Measurements from ENCODE around the gene BAZ2B.

- TF ChIP-seq CTCF (IDR thresholded peaks at IDR 0.05 in 2 of 3, conservative IDR thresholded peaks at IDR 0.05 in 1 of 3; ENCODE audit: borderline replicate concordance in 1 of 3, insufficient read depth in 1 of 3, low read depth in 2 of 3, low read length in 2 of 3) = no peak
- TF ChIP-seq RAD21 (IDR thresholded peaks at IDR 0.05; ENCODE audit: low read depth) = no peak
- TF ChIP-seq ZNF274 (IDR thresholded peaks at IDR 0.05; ENCODE audit: low read depth, low read length) = no peak
- TF ChIP-seq POLR2A (IDR thresholded peaks at IDR 0.05; ENCODE audit: borderline replicate concordance, extremely low read depth, insufficient read depth, insufficient read length) = no peak
- TF ChIP-seq EZH2 (IDR thresholded peaks at IDR 0.05) = no peak
- TF ChIP-seq EGR1 (IDR thresholded peaks at IDR 0.05; ENCODE audit: low read depth) = no peak
- no peak for TF ChIP-seq MAX (IDR thresholded peaks at IDR 0.05)
- no peak for TF ChIP-seq YY1 (IDR thresholded peaks at IDR 0.05; ENCODE audit: extremely low read depth, insufficient replicate concordance, low read depth, low read length)
- no peak for TF ChIP-seq POLR2AphosphoS5 (IDR thresholded peaks at IDR 0.05; ENCODE audit: low read depth, low read length)
- TF ChIP-seq ATF3 (IDR thresholded peaks at IDR 0.05) = no peak
- TF ChIP-seq SP1 (IDR thresholded peaks at IDR 0.05; ENCODE audit: low read depth) = no peak
- no peak for TF ChIP-seq JUND (IDR thresholded peaks at IDR 0.05)
- TF ChIP-seq REST (IDR thresholded peaks at IDR 0.05; ENCODE audit: low read depth) = no peak
- no peak for TF ChIP-seq FOSL1 (IDR thresholded peaks at IDR 0.05; ENCODE audit: low read depth)
Observed at GRCh38 chr2:159471340-159471739, 145.0 kb downstream of the BAZ2B start.
